Pons (tissue), 1 donor: ENCODE measurements around the gene CHST1.

ENCODE experiments used
- DNase-seq: peaks from one replicate; pipeline ENCODE4 v3.0.0-alpha.2; 2016; ENCODE audit warnings: low spot score

The CHST1 gene

DNA sequence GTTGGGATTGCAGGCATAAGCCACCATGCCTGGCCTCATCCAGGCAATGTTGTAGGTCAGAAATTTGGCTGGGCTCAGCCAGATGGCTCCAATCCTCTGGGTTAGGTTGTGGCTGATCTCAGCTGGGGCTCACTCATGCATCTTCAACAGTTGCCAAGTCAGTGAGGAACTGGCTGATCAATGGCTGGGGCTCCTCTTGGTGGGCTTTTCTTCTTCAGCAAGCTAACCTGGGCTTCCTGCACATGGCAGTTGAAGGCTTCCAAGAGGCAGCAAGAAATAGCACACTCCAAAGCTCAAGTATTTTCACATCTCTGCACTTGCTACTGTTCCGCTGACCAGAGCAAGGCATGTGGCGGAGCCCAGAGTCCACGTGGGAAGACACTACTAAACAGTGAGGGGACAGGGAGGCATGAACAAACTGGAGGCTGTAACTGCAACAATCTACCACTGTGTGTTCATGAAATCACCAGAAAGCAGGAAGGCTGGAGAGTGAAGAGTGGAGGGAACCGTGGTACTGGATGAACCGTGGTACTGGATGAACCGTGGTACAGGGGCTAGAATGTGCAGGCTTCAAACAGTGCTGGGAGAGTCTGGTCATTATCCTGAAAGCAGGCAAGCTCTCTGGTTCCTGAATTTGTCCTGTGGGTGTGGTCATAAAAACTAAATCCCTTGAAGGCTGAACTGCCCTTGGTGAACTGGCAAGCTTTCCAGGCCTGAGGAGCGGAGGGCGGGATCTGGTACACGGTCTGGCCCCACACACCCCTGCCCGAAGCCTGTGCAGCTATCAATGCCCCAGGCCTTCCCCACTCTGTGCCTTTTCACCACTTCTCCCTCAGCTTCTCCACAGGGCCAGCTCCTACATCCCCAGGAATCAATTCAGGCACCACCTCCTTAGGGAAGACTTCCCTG lies 20.2 kb downstream of the CHST1 start:
- DNase-seq = no peak

DNA sequence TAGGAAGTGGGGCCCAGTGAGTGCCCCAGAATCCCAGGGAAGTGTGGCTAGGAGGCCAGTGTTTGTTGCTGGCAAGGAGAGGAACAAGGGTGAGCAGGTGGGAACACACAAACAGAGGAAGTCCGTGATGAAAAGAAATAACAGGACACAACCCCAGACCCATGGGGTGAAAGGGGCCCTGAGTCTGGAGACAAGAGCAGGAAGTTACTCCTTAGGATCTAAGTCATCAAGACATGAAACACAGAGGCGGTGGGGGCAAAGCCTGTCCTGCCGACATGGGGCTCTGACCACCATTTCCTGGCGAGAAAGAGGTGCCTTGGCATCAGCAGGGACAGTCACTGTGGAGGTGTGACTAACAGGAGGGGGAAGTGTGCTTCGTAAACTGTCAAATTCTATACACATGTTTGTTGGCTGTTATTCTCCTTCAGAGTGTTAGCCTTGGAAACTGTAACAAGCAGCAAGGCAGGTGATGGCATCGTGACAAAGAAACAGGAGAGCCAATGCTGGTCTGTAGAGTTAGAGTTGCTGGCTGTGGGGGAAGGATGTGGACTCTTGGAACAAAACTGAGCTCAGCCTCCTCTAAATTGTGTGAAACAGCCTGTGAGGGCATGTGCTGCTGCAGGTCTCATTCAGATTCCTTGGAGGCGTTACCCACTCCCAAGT lies 21.7 kb downstream of the CHST1 start:
- no peak for DNase-seq

DNA sequence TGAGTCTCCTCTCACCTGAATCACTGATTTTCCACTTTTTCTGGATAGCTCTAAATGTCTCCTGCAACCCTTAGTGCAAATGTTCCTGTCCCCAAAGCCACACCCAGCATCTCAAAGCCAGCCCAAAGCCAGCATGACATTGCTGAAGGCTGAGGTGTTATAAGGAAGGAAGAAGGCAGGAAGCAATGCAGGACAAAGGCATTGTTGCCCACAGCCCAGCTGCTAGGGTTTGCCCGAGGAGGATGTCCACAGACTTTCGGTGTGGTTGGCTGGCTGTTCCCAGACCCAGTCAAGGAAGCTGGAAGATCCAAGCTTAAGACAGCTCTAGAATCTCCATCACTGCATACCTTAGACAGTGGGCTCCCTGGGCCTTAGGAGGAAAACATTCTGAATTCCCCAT lies 23.5 kb downstream of the CHST1 start:
- no peak for DNase-seq

DNA sequence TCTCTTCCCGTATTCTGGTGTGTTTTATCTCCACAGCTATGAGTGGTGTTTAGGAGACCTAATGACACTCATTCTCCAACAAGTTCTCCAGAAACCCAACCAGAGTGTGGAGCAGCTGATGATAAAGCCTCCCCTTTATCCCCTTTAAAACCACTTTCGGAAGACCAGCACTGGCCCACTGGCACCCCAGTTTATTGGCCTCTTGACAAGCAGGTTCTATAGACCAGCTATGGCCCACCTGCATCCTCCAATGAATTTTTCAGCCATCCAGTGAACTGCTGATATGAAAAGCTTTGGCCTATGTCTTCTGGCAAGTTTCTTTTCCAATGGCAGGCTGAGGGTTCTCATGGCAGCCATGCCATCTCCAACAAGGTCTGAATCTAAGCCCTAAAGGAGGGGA lies 27.4 kb downstream of the CHST1 start:
- no peak for DNase-seq

DNA sequence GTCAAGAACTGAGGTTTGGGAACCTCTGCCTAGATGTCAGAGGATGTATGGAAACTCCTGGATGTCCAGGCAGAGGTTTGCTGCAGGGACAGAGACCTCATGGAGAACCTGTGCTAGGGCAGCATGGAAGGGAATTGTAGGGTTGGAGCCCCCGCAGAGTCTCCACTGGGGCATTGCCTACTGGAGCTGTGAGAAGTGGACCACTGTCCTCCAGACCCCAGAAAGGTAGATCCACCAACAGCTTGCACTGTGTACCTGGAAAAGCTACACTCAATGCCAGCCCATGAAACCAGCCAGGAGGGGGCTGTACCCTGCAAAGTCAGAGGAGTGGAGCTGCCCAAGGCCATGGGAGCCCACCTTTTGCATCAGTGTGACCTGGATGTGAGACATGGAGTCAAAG lies 29.5 kb downstream of the CHST1 start:
- DNase-seq = no peak

DNA sequence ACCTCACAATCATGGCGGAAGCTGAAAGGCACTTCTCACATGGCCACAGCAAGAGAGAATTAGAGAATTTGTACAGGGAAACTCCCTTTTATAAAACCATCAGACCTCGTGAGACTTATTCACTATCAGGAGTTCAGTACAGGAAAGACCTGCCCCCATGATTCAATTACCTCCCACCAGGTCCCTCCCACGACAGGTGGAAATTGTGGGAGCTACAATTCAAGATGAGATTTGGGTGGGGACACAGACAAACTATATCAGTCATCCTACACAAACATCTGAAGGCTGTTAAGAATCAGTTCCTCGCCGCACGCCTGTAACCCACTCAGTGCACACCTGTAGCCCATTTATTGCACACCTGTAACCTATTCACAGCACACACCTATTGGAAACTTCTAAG lies 39.8 kb downstream of the CHST1 start:
- no peak for DNase-seq

DNA sequence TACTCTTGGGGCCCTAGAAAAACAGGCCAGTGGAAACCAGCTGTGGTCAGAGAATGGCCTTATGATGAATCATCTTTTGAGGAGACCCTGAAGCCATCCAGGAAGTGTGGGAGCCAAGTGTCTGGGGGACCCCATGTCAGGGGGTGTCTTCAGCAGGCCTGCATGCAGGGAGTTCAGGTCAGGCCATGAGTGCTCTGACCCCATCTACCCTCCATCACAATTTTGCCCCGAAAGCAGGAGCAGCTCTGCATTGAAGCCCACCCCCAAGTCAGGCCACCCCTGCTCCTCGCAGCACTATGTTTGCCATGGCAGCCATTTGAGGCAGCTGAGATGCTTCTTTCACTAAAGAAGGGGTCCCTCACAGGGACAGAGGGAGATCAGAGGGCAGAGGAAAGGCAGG lies 41.3 kb downstream of the CHST1 start:
- DNase-seq = no peak

DNA sequence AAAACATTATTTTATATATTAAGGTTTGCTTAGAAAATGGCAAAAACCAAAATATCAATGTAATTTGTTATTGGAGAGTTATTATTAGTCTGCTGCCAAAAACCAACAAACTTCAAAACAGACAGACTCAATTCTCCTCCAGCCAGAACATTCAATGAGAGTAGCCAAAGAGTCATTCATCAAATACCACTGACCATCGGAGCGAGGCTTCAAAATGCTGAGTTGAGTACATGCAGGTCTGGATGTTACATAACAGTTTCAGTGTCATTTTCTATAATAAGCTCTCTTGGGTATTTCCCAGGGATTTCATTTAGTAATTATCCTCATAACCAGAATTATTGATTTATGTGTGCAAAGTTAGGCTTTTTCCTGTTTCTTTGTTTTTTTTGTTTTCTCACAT lies 42.6 kb downstream of the CHST1 start:
- DNase-seq = no peak

DNA sequence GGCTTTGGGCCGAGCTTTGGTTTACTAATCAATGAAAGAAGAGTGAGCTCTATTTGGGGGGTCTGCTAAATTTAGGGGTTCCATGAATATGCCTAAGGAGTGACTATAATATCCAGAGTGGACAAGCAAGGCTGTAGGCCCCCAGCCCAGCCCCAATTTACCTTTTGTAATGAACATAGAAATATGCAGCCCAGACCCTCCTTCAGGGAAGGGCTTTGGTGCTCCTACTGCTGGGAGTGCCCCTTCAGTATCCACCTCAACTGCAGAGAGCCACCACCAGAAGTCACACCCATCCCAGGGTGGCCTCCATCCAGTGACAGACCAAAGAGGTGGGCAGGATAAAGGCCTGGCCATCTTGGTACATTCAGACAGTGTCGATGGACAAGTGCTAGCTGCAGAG lies 43.1 kb downstream of the CHST1 start:
- DNase-seq = no peak

DNA sequence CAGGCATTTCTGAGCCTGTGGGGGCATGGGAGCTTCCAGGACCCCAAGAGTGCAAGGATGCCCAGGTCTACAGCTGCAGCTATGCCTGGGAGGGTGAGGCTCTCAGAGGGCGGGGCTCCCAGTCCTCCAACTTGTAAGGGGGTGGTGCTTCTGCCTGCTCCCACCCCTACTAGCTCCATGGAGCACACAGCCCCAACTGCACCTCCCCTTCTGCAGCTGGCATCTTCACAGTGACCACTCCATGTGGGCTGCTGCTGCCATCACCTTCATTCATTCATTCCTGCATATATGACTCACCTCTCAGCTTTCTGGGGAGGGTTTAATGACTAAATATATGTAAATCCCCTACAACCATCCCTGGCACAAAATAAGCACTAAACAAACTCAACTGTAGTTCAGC lies 43.8 kb downstream of the CHST1 start:
- DNase-seq = no peak

DNA sequence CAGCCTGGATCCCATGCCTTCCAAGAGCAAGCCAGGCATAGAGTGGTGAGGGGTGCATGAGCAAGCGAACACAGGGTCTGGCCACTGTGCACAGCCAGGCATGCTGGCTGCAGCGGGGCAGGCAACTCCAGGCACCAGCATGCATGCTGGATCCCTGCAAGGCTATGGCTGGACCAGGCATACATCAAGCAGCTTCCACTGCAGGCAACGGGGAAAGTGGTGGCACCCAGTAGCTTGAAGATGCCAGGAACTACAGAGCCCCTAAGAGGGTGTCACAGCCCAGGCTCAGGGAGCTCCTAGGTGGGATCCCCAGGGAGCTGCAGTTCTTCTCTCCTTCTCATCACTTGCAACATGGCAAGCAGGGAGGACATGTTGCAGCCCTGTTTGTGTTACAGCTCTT lies 45.2 kb downstream of the CHST1 start:
- no peak for DNase-seq

DNA sequence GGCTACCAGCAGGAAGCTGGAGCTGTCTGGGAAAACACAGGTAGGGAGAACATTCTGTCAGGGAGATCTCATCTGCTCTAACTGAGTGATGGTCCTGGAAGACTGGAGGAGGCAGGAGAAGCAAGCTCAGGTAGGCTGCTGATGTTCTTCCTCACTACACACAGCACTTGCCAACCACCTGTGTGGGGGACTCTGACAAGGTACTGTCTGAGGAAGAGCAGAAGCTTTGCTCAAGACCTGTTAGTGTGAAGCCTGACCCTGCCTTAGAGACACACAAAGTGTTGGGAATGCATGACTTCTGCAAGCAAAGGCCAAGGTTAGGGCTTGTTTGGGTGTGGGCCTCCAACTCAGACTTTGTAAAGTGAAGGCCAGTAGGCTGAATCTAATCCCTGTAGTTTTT lies 46.5 kb downstream of the CHST1 start:
- DNase-seq = no peak

DNA sequence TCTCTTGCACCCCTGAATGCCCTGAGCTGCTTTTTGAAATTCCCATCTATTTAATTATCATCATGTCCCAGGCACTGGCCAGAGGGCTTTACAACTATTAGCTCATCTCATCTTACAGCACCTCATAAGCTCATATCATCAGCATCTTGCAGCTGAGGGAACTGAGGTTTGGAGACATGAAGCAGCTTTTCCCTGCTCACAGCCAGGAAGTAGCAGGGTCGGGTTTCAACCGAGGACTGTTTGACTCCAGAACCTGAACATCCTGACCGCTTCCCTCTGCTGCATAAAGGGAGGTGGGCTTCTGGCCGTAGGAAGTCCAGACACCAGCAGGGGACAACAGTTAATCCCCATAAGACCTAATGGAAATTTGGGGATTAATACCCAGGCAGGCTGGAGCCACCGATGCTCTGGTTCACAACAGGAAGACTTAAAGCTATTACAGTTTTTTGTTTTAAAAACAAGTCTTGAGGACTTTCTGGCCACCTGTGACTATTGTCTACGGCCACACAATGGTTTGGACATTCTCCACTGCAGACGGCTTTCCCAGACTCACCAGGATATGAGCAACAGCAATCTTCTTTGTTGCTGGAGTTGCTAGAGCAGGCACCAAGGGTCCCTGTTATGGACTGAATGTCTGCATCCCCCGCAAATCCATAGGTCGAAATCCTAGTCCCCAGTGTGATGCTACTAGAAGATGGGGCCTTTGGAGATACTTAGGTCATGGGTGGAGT lies 47.4 kb downstream of the CHST1 start:
- DNase-seq = no peak

DNA sequence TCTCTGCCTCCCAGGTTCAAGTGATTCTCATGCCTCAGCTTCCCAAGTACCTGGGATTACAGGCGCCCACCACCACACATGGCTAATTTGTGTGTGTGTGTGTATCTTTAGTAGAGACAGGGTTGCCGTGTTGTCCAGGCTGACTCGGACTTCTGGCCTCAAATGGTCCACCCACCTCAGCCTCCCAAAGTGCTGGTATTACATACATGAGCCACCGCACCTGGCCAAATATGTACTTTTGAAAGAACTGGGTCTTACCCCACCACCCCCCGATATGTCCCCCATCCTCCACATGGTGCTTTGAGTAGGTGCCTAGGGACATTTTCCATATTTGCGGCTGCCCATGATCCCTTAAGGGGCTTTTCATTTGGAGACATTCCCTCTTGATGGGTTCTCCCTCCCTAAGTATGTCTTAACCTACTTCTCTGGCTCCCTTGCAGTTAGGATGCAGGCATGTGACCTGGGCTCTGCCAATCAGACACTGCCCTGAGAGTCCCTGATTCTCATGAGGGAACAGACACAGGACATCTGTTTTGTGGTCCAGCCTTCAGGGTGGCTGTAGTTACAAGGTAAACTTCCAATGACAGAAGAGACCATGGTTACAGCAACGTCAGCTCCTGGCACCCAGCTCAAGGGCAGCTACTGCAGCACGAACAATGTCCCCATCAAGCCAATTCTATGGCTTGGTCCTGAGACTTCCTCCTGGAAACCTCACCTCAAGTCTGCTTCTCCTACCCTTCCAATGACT lies 48.4 kb downstream of the CHST1 start:
- DNase-seq = no peak

DNA sequence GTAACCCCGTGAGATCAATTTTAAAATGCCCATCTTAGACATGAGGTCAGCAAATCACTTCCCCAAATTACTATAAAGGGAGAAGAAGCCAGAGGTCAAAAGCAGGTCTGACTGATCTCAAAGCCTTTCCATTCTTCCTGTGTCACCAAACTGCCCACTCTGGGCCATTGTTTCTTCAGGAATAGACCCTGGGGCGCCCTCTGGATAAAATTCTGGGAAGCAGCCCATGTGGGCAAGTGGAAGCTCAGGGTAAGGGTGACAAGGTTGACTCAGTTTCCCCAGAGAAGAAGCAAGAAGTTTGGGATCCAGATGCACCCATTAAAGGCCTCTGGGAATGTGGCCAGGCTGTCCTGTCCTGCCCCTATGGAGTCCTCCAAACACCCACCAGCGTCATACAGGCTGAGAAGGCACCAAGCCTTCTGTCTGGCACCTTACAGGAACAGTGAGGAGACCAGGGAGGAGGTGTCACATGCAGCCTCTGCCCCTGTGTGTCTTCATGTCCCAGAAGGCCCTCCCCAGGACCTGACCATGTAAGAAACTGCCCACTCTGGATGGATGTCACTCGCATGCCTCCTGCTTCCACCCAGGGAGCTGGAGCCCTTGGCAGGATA lies 50.1 kb downstream of the CHST1 start:
- DNase-seq = no peak

DNA sequence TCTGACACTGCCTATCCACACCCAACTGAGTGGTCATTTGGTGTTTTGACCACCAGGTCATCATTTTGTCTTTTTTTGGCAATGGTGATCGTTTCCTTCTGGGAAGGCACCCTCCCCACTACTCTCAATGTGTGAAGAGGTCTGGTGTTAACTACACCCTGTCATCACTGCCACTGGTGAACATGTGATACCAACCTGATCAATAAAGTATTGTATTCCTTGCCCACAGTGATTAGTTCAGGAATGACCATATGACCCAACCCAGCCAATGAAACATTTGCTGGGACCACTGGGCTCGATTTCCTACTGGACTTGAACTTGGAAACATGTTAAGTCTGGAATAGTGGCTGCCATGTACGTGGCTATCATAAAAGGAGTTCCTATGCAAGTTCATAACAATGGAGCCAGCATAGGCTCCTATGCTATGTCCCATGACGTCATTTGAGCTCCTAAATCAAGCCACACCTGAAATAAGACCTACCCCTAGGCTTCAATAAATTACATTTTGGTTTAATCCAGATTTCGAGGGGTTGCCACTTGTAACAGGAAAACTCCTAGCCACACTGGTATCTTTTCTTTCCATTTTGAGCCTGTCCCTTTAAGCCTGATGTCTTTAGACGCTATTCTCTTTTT lies 51.1 kb downstream of the CHST1 start:
- DNase-seq = no peak

DNA sequence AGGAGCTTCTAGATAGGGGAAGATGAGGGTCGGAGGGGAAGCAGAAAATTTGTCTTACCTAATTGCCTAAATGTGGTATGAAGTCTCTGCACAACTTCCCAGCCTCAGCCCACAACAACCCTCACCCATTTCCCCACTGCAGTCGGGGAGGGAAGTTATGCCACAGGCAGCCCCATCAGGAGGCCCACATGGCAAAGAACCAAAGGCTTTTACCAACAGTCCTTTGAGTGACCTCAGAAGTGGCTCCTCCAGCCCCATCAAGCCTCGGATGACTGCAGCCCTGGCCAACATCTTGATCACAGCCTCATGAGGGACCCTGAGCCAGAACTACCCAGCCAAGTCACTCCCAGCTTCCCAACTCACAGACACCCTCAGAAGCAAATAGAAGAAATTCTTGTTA lies 54.8 kb downstream of the CHST1 start:
- no peak for DNase-seq

DNA sequence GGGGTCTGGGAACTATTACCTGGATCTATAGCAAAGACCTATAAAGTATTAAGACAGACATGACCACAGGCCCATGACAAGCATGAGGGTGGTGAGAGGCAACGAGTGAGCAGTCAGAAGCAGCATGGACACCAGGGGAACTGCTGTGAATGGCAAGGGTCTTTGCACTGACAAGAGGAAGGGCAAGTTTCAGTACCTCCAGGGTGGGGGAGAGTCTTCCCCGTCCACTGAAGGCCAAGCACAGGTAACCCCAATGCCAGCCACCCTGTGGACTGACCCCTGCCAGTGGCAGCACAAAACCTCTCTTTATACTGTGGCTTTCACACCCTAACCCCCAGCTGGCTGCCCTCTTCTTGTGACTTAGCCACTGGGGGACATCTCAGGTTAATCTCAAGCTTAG lies 55.5 kb downstream of the CHST1 start:
- DNase-seq = no peak

DNA sequence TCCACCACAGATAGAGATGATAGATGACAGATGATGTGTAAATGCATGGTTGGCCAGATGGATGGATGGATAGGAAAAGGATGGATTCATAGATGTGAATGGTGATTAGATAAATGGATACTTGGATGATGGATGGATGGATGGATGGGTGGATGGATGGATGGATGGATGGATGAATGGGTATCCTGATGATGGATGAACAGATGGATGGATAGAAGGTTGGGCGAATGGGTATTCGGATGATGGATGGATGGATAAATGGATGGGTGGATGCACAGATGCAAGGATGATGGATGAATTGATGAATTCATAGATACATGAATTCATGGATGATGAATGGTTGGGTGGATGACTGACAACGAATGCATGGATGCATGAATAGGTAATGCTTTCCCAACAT lies 56.1 kb downstream of the CHST1 start:
- DNase-seq = no peak

DNA sequence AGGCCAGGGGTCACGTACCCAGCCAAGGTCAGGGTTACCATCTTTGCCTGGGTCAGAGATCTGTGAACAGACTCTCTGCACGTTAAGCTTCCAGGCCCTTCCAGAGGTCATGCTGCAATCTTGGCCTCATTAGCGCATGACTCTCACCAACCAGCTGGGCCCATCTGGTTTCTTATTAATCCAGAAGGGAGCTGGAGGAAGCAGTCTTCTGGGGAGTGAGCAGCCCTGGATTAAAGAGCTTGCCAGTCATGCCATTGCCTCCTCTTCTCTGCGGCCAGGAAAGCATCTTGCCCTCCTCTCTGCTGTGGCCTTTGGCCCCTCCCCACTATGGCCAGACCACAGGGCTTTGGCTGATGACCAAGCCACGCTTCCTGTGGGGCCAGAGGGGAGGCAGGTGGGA lies 57.4 kb downstream of the CHST1 start:
- DNase-seq = no peak

DNA sequence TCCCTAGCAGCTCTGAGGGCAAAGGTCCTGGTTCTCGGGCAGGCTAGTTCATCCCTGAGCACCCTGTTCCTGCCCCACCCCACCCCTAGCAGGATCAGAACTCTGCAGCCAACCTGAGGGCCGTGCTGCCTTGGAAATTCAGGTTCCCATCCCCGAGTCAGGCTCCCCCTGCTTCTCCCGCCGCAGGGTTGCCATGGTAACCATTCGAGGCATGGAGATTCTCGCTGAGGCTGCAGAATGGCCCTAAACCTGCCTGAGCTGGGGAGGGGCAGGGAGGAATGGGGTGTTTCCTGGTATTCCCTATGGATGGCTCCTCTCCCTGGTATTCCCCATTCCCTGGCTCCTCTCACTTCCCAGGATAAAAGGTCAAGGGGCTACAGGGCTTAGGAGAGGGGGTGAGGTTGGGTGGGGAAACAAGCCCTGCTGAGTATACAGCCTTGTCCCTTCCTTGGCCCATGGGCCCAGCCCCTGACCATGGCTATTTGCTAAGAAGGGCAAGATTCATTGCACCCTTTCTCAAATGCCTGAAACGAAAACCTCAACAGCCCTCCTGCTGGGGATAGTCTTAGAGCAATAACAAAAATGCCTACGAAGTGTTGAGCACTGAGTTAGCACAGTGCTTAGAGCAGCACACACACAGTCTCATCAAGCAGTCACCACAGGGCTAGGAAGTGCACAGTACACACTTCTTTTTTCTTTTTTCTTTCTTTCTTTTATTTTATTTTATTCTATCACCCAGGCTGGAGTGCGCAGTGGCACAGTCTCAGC lies 58.7 kb downstream of the CHST1 start:
- no peak for DNase-seq
